NCI-H446 (cell line): Measurements from ENCODE around the gene DAB1.

Experiments
- DNase-seq, 2 experiments: peaks; one replicate each; lab custom pipeline; 2025; lab: John Stamatoyannopoulos, UW

Gene DAB1

GRCh38 chr1:57411262-57411661 is 12.6 kb downstream of the DAB1 start:
- DNase-seq = no peak

- no peak for DNase-seq
These were observed 13.4 kb downstream of the DAB1 start for GRCh38 chr1:57410508-57410907.

- no peak for DNase-seq
These were observed 15.9 kb downstream of the DAB1 start for GRCh38 chr1:57407928-57408327.

- DNase-seq = no peak
These were observed 17.4 kb downstream of the DAB1 start for GRCh38 chr1:57406428-57406970.

GRCh38 chr1:57404884-57405283 is 19.0 kb downstream of the DAB1 start:
- DNase-seq = no peak

- no peak for DNase-seq
These were observed 20.7 kb downstream of the DAB1 start for GRCh38 chr1:57403201-57403600.

- DNase-seq = no peak
These were observed 22.2 kb downstream of the DAB1 start for GRCh38 chr1:57401671-57402070.

- no peak for DNase-seq
These were observed 23.8 kb downstream of the DAB1 start for GRCh38 chr1:57400048-57400447.

GRCh38 chr1:57393058-57393584 is 30.7 kb downstream of the DAB1 start:
- DNase-seq = no peak

- no peak for DNase-seq
These were observed 38.5 kb downstream of the DAB1 start for GRCh38 chr1:57385336-57385735.

- no peak for DNase-seq
These were observed 39.0 kb downstream of the DAB1 start for GRCh38 chr1:57384901-57385300.

GRCh38 chr1:57384284-57384683 is 39.6 kb downstream of the DAB1 start:
- DNase-seq = no peak

- DNase-seq = no peak
These were observed 42.0 kb downstream of the DAB1 start for GRCh38 chr1:57381871-57382270.

GRCh38 chr1:57381426-57381825 is 42.4 kb downstream of the DAB1 start:
- no peak for DNase-seq

GRCh38 chr1:57380923-57381322 is 42.9 kb downstream of the DAB1 start:
- no peak for DNase-seq

- no peak for DNase-seq
These were observed 45.3 kb downstream of the DAB1 start for GRCh38 chr1:57378534-57378933.

GRCh38 chr1:57377339-57378139 is 46.3 kb downstream of the DAB1 start:
- no peak for DNase-seq

- DNase-seq = no peak
These were observed 47.8 kb downstream of the DAB1 start for GRCh38 chr1:57376041-57376440.

- DNase-seq = no peak
These were observed 54.0 kb downstream of the DAB1 start for GRCh38 chr1:57369889-57370288.

- no peak for DNase-seq
These were observed 55.9 kb downstream of the DAB1 start for GRCh38 chr1:57367945-57368344.

- no peak for DNase-seq
These were observed 60.2 kb downstream of the DAB1 start for GRCh38 chr1:57363643-57364042.

- DNase-seq = no peak
These were observed 60.7 kb downstream of the DAB1 start for GRCh38 chr1:57363165-57363564.

- DNase-seq = no peak
These were observed 61.4 kb downstream of the DAB1 start for GRCh38 chr1:57362480-57362879.

GRCh38 chr1:57361516-57361915 is 62.3 kb downstream of the DAB1 start:
- DNase-seq = no peak
